Amniotic stem cell (primary cell): ENCODE data around the gene SLC22A16.

Experiments used
- DNase-seq: peaks from one replicate; lab custom pipeline; 2025; lab: John Stamatoyannopoulos, UW

The SLC22A16 gene

DNA sequence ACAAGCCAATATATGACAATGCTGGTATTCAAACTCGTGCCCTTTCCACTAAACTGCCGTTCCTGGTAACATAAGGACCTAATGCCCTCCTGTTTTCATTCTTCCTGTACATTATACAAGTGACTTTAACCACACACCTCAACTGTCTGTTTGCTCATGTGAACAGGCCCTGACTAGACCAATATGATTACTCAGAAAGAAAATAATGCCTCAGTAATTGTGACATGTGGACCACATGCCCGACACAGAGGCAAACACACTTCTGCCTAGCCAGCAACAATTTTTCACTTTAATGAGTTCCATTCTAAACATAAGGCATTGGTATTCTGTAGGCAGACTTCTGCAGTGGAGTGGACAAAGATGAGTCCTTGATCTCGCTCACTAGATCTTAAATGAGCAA is 30.0 kb downstream of the SLC22A16 start:
- DNase-seq: no peak

DNA sequence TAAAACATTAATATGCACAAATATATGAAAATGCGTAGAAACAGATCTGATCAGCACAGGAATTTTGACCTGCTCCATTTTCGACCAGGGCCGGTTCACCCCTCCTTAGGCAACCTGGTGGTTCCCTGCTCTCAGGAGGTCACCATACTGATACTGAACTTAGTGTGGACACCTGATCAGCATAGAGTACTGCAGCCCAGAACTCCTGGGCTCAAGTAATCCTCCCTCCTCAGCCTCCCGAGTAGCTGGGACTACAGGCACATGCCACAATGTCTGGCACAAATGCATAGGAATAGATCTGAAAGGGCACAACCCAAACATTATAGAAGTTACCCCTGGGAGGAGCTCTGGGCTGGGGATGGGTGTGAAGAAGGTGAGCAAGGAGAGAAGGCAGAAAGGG is 36.4 kb downstream of the SLC22A16 start:
- no peak for DNase-seq

- DNase-seq: no peak
Observed at GRCh38 chr6:110439356-110439755, 37.1 kb downstream of the SLC22A16 start.

- no peak for DNase-seq
Observed at GRCh38 chr6:110434961-110435602, 41.3 kb downstream of the SLC22A16 start.

DNA sequence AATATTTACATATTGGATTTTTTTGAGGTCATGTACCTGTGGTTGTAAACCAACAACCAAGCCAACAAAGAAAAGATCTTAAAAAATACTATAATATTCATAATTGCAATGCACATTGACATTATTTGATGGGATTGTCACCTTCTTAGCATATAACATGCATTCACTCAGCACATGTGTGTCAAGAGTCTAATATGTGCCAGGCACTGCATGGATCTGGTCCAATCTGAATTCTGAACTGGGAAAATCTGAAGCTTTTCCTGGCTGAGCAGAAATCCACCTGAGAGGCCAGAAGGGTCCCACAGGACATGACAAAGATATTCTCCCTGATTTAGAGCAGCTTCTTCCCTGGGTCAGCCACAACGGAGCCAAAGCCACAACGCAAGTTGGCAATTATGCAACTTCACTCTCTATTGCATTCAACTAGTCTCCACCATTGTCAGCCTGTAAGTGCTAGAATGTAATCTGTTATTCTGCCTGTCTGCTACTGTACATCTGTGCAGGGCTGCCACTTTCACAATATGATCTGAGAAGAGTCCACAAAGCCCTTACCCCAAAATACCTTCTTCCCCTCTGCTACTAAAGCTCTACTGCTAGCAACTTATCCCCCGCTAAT is 44.0 kb downstream of the SLC22A16 start:
- no peak for DNase-seq

- DNase-seq: no peak
Observed at GRCh38 chr6:110430741-110431140, 45.7 kb downstream of the SLC22A16 start.

DNA sequence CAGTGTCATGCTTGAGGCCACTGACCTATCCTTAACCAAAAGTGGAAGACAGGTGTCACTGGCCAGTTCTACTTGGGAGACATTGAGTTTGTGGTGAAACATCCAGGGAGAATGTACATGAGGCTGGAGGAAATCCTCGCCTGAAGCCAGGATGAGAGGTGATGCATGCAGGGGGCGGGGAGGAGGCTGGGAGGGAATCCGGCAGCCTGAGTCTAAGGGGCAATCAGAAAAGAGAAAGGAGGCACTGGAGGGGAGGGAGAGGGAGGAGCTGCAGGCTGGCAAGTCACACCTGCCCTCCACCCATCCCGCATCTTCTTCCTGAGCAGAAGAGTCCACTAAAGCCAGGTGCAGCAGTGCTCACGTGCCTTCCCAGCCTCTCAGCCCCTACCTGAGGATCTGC is 46.2 kb downstream of the SLC22A16 start:
- no peak for DNase-seq

DNA sequence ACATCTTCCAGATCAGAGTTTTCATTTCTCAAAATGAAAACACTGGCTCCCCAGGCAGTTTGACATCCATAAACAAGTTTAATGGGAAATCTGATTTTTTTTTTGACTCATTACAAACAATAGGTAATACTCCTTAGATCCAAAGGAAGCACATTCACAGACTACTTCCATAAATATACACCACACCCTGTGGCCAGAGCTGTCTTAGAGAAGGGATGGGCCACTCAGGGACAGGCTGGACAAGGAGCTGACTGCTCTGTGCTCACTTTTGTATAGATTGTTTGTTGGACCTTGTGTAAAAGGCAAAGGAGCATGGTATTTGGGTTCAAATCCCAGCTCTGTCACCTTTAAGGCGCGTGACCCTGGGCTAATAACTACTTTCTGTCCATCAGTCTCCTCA is 48.3 kb downstream of the SLC22A16 start:
- DNase-seq: no peak

DNA sequence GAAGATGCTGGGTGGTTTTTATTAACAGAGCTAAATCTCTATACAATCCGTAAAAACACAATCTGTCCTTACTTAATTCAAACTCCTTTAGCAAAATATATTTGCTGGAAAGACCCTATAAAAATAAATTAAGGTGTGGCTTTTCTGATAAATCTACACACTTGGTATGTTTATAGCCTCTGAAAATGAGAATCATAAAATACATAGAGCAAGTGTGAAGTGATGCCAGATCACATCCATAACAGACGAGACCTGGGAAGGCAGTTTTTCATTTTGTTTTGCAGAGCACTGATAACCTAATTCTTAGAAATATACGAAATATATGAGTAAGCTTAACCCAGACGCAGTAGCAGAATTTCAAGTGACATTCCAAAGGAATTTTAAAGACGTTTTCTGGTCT is 50.6 kb downstream of the SLC22A16 start:
- no peak for DNase-seq

GRCh38 chr6:110422444-110422822 is 54.0 kb downstream of the SLC22A16 start:
- no peak for DNase-seq

GRCh38 chr6:110421749-110422443 is 54.5 kb downstream of the SLC22A16 start:
- no peak for DNase-seq

DNA sequence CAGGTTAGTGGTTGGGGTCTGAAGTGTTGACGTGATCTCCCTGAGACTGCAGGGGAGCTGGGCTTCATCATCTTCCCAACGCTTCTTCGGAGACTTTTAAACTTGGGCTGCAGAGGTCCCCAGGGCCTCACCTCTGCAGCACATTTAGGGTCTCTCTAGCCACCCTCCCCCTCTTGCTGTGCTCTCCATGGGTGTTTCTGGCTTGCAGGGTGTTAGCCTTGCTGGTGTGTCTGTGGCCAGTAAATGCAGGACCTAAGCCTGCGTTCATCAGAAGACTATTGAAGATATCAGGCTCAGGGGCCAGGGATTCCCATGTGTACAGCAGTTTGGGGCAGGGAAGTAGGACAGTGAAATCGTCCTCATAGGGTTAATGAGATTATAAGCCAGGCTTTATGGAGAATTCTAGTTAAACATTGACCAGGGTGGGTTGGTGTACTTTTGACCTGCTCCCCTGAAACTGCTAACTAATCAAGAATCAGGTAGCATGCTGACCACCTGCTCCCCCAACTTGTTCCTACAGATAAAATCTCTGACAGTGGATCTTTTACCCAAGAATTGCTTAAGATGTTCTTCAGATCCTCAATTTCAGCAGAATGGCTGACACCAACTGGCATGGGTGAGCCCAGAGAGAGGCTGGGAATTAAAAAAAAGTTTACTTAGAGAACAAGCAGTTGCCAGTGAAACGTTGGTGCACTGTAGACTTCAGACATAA is 57.2 kb downstream of the SLC22A16 start:
- DNase-seq: no peak

DNA sequence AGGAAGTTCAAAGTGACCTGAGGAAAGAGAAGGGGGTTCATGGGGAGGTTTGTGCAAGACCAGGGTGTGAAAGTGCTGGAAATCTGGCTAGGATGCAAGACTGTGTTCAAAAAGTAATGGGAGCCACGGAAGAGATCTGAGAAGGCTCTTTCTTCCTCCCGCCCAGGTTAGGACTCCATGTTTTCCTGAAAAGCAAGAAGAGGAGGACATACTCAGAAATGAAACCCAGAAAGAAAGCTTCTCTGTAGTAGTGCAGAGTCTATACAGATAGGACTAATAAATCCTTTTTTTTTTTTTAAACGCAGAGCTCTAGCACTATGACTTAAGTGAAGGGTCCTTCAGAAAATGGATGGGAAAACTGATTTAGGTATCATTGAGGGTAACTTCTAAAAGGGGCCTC is 57.8 kb downstream of the SLC22A16 start:
- no peak for DNase-seq

- DNase-seq: no peak
Observed at GRCh38 chr6:110415086-110415916, 61.1 kb downstream of the SLC22A16 start, which contains the start of gene DDO. Gene DDO, minus strand, starts transcription at chr6:110415575. Its CDS starts 2,113 bp downstream, at chr6:110413462.

DNA sequence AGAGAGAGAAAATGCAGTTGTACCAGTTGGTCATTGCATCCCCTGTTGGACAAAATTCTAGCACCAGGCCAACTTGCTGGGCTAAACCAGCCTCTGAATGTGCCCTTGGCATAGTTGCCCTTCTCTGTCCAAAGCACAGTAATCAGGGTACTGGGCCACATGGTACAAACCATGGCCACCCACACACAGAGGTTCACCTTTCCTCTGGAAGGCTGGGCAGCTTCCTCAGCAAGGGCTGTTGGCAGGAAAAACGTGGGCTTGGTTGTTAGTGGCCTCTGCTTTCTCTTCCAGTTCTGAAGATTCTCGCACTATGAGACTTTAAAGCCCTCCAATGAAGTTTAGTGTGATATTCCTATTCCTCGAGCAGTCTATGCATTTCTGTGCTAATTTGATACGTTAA is 61.7 kb downstream of the SLC22A16 start:
- no peak for DNase-seq

GRCh38 chr6:110412360-110412759 is 64.1 kb downstream of the SLC22A16 start:
- no peak for DNase-seq

GRCh38 chr6:110410511-110410910 is 65.9 kb downstream of the SLC22A16 start:
- no peak for DNase-seq

DNA sequence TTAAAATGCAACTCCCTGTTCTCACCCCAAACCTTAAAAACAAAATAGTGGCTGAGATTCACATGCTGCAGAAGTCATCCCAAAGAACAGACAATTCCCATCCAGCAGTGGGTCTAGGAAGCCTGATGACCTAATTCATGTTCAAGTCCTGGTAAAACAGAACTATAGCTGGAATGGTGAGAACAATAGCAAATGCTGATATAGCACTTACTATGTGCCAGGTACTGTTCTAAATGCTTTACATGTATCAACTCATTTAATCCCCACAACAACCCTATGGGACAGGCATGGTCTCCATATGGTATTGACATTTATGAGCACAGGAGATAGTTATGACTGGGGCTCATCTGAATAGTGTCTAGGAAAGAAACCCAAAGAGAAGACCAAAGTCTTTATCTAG is 66.6 kb downstream of the SLC22A16 start:
- no peak for DNase-seq

DNA sequence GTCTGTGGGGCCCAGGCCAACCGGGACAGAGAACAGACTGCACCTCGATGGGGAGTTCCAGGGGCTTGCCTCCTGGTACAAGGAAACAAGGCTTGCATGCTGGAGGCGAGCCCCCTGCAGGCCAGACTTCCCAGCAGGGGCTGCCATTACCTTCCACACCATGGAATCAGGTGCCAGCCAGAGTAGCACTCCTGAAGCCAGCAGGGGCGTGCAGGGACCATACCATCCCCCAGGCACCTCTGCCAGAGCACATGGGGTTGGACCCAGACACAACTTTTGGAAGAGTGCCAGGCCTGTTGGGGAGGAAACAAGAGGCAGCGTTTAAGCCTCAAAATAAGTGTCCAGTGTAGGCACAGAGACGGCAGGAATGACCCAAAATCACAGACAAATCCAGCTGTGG is 67.5 kb downstream of the SLC22A16 start:
- no peak for DNase-seq

DNA sequence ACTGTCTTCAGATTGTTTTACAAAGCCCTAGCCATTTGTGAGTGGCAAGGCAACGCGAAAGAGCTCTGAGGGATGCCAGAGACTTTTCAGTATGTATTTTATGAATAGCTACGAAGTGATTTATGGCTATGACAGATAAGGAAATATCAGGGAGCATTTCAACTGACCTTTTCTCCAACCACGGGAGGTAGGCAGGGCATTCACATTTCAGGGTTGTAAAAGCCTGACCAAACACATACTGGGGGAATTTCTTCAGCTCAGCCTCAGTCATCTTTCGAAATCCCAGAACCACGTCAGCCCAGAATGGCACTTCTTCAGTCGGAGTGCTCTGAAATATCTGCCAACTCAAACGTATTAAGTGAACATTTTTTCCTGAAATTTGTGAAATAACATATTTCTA is 71.8 kb downstream of the SLC22A16 start:
- DNase-seq: no peak

GRCh38 chr6:110401585-110402176 is 74.7 kb downstream of the SLC22A16 start:
- DNase-seq: no peak

DNA sequence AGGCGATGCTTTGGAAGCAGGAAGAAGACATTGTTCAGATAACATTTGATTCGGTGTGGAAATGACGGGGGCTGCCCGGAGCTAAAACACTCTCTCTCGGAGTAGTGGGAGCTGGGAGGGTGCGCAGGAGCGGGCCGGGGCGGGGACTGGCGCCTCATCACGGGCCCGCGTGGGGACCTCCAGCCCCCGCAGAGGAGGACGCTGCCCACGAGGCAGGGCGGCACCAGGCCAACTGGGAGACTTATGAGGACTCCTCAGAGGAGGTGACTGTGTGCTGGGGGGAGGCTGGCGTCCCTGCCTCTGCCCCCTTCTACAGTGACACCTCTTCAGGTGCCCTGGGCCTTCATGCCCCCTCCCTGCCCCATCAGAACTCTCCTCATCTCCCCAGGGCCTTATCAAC is 76.2 kb downstream of the SLC22A16 start:
- DNase-seq: no peak
